HEK293 (cell line): ENCODE results near the gene PDCL3.

Experiments
- CTCF ChIP-seq: fragments of 450-650 bp; formaldehyde crosslinking; IDR thresholded peaks from 2 replicates; pipeline ENCODE4 v1.5.1; 2016; ENCODE audit warnings: missing biosample characterization, missing genetic modification characterization
- HOXA7 ChIP-seq: sonication (generic); formaldehyde crosslinking; IDR thresholded peaks from 2 replicates; pipeline ENCODE4 v1.8.1; 2022; ENCODE audit warnings: missing genetic modification reagents, borderline replicate concordance
- HOXD13 ChIP-seq: sonication (generic); formaldehyde crosslinking; IDR thresholded peaks from 2 replicates; pipeline ENCODE4 v1.8.0; 2022; ENCODE audit warnings: missing genetic modification reagents, borderline replicate concordance
- PRDM2 ChIP-seq: fragments of 450-650 bp; formaldehyde crosslinking; IDR thresholded peaks from 2 replicates; pipeline ENCODE4 v1.5.1; 2016; ENCODE audit warnings: missing biosample characterization, missing genetic modification characterization, borderline replicate concordance
- RBAK ChIP-seq: fragments of 450-650 bp; formaldehyde crosslinking; IDR thresholded peaks from 2 replicates; pipeline ENCODE4 v1.5.1; 2016; ENCODE audit warnings: missing biosample characterization, missing genetic modification characterization
- ZBTB7A ChIP-seq: fragments of 450-650 bp; formaldehyde crosslinking; IDR thresholded peaks from 2 replicates; pipeline ENCODE4 v1.5.1; 2016; ENCODE audit warnings: low read depth, missing biosample characterization, missing genetic modification characterization
- ZNF830 ChIP-seq: fragments of 450-650 bp; IDR thresholded peaks from 2 replicates; pipeline ENCODE4 v1.5.0; 2018; ENCODE audit warnings: missing biosample characterization, missing genetic modification characterization, low read depth, mild to moderate bottlenecking, moderate library complexity

- TF ChIP-seq CTCF (tag by site-specific recombination) (no peak), ZBTB7A (no peak), HOXA7 (CRISPR knock-in tag) (no peak), ZNF830 (tag by site-specific recombination) (no peak), HOXD13 (no peak), PRDM2 (tag by site-specific recombination) (no peak), RBAK (tag by site-specific recombination) (no peak)
Measured at GRCh38 chr2:100568989-100569388, 6.2 kb downstream of the PDCL3 start.
